EL (cell line): ENCODE results near the gene FOXJ1.

Experiments
- DNase-seq: peaks from one replicate; pipeline ENCODE4 v3.0.0-alpha.2; 2016

Gene FOXJ1

DNA sequence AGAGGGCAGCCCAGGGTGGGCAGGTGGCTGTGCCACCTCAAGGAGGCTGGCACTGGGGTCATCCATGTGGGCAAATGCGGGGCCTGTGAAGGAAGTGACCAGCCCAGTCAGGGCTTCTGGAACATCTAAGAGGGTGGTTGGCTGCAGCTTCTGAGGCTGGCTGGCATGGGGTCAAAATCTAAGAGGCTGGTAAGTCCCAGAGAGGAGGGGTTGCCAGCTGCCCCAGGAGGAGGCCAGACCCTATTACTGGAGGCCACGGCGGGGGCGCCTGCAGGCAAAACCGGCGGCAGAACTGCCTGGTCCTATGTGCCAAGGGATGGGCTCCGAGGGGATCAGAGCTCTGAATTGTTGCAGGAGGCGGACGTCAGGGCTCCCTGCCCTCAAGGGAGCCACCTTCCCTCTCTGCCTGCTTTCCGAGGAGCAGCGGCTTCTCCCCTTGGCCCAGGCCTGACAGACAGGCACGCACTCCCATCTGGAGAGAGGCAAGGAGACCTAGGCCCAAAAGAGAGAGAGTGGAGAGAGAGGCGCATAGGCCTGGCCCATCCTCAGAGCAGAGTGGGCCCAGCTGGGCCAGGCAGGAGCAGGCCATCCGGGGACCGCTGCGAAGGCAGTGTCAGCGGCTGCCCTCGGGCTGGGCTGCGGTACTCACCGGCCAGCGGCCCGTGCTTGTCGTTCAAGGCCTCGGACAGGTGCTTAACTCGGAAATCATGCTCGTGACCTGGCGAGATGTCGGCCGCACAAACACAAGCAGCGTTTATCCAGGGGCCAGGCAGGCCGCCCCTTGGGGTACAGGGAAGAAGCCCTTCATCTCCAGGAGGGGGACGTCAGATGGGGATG is 51.1 kb downstream of the FOXJ1 start:
- no peak for DNase-seq

DNA sequence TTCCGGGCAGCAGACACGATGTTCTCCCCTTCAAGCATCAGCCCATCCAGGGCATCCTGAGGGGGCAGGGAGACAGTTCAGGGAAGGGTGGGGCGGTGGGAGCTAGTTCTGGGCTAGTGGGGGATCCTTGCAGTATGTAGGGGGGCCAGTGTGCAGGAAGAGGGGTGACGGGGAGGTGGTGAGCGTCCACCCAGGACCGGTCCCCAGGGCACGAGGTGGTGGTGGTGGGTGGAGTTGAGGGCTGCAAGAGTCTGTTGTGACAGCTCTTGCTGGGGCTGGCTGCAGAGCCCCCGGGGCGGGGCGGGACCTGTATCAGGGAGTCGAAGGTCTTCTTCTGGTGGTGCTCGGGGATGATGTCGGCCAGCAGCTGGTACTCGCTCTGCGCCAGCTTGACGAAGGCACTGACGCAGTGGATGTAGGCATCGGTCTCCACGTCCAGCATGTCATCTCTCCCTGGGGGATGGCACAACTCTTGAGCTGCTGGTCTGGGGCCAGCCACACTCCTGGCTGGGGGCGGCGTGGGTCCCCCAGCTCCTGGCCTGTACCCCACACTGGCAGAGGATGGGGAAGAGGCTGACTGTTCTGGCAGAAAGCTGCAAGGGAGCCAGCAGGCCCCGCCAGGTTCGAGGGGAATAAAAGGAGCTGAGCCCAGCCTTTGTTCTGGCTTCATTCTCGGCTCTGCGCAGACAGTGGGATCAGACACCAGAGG is 52.0 kb downstream of the FOXJ1 start:
- no peak for DNase-seq

DNA sequence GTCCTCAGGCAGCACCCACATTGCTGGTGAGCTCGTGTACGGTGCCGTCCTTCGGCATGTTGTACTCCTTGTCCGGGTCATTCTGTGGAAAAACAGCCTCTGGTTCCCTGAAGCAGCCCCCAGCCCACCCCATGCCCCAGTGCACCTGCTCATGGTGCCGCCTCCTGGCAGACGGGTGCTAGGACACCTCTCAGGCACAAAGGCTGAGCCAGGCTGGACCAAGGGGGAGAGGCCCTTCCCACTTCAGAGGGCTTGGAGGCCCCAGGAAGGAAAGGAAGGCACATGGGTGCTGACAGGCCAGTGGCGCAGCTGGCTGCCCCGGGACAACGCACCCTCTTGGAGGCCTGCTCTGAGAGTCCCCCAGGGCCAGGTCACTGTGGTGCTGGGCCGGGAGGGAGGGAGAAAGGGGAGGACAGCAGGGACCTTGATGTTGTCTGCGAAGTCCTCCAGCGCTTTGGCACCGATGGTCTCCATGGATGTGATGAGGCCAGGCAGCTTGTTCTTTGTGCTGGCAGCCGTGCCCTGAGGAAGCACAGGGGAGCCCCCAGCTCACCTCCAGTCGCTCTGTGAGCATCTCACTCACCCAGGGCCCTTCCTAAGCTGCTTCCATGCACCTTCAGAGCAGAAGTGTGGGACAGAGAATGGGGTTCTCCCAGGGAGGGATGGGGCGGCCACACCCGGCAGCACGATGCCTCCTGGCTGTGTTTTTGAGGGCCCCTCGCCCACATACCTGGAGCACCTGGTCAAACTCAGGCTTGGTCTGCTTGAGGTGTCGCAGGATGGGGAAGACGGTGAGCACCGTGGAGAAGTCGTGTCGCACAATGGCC is 52.8 kb downstream of the FOXJ1 start:
- no peak for DNase-seq

DNA sequence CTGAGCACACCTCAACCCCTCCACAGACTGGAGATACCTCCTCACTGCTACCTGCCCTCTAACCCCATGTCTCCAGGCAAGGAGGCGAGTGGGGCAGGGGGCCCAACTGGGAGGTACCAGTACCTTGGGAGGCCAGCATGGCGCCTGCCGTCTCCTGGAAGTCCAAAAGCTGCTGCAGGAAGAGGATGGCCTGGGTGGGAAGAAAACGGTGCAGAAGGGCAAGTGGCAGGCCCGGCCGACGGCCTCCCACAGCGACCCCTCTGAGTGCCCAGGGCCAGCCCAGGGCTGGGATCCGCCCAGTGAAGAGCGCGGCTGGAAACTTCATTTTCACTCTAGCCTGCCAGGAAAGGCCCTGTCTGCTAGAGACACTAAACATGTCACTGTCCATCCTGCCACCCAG is 53.5 kb downstream of the FOXJ1 start:
- DNase-seq, result no peak

DNA sequence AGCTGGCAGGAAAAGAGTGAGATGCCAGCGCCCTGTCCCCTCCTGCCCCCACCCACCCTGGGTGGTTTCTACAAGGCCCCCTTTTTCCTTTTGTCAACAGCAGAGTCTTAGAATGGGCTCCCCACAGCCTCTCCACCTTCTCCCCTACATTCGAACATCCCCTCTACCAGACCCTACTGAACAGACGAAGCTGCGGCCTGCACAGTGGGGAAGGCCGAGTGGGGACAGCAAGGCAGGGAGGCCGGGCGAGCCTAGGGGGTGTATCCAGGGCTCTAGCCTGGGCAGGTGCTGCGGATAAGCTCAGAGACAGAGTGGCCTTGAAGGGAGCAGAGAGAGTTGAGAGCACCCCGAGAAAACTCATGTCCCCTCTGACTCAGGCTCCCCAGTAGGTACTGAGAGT is 54.7 kb downstream of the FOXJ1 start:
- DNase-seq, result no peak
